HepG2 (cell line): ENCODE data around the gene COL26A1. TPM values are rescaled to one million over a fixed set of nuclear protein-coding genes. Genes with fewer than 3 reads are reported as not detected.
"Not testable (repeated sequence)": the region's sequence is repeated elsewhere in the genome, so short reads cannot be mapped to it uniquely, and the experiment has no call there.

Experiments used
- ATAC-seq: fragments of 200-7000 bp; cut with Tn5 transposase; 3 replicates; pipeline ENCODE4 v1.9.1; 2020; ENCODE audit warnings: mild to moderate bottlenecking, moderate library complexity
- BruUV-seq: library from RNA; stranded (reverse); fragments of 400-500 nt; replicated peaks from 2 replicates; lab custom pipeline; 2021; lab: Mats Ljungman, UMichigan
- CTCF ChIA-PET: fragments of 300-600 bp; formaldehyde crosslinking; extraction: SDS; loops from one replicate; lab custom pipeline; 2021; ENCODE audit warnings: low total read pairs, inconsistent platforms, low intra/inter-chr PET ratio; lab: Yijun Ruan, JAX
- POLR2A ChIA-PET: fragments of 350-600 bp; sonication (Branson Sonifier 250); formaldehyde crosslinking; loops from one replicate; lab custom pipeline; 2020; ENCODE audit warnings: antibody characterized with exemption, inconsistent platforms; lab: Yijun Ruan, JAX
- DNase-seq: peaks from one replicate; pipeline ENCODE4 v3.0.0-alpha.2; 2015; ENCODE audit warnings: low spot score
- FAIRE-seq: peaks from 3 replicates; lab custom pipeline; 2011; peaks lifted over from hg19 to GRCh38; lab: Jason Lieb, UNC
- H2AFZ ChIP-seq: one replicate; pipeline ENCODE4 v1.6.1; 2011; ENCODE audit warnings: low read length, inconsistent platforms
- H3K27ac ChIP-seq: fragments of 300-600 bp; 3 replicates; pipeline ENCODE4 v1.8.0; 2011; ENCODE audit warnings: mixed run types, mild to moderate bottlenecking, mixed read lengths, low read length, inconsistent platforms; ENCODE audit not compliant: insufficient read depth; ENCODE audit errors: extremely low read length
- H3K27me3 ChIP-seq, 2 experiments: fragments of 200-600 bp in 1 of 2; 2 replicates in 1 of 2; 3 replicates in 1 of 2; pipeline versions ENCODE4 v1.6.0 to v1.8.0; 2011; ENCODE audit warnings: low read length in 2 of 2, mild to moderate bottlenecking in 2 of 2, moderate library complexity in 2 of 2, inconsistent platforms in 1 of 2; ENCODE audit not compliant: insufficient read depth in 2 of 2, control insufficient read depth in 1 of 2
- H3K36me3 ChIP-seq, 2 experiments: fragments of 200-600 bp in 1 of 2; replicated peaks in 1 of 2; 2 replicates in 1 of 2; 3 replicates in 1 of 2; pipeline versions ENCODE4 v1.5.1 to v1.8.0; 2011; ENCODE audit warnings: low read length in 2 of 2, inconsistent platforms in 1 of 2; ENCODE audit not compliant: insufficient read depth in 2 of 2, control insufficient read depth in 1 of 2
- H3K4me1 ChIP-seq: 2 replicates; pipeline ENCODE4 v1.5.1; 2012; ENCODE audit warnings: low read length, inconsistent platforms; ENCODE audit not compliant: insufficient read depth
- H3K4me2 ChIP-seq: 2 replicates; pipeline ENCODE4 v1.6.0; 2011; ENCODE audit warnings: low read depth, low read length, inconsistent platforms
- H3K4me3 ChIP-seq, 3 experiments: fragments of 200-600 bp in 1 of 3; sonication (generic), shearing (Covaris generic) in 1 of 3; replicated peaks in 1 of 3; 2 replicates each; pipeline ENCODE4 v1.5.1; 2011 to 2016; ENCODE audit warnings: low read length in 3 of 3, inconsistent platforms in 2 of 3, low read depth in 2 of 3, mild to moderate bottlenecking in 2 of 3, control low read depth in 1 of 3, mixed read lengths in 1 of 3; ENCODE audit not compliant: insufficient read depth in 1 of 3
- H3K79me2 ChIP-seq: one replicate; pipeline ENCODE4 v1.6.1; 2011; ENCODE audit warnings: low read length, inconsistent platforms; ENCODE audit not compliant: insufficient read depth
- H3K9ac ChIP-seq: 2 replicates; pipeline ENCODE4 v1.6.0; 2011; ENCODE audit warnings: mild to moderate bottlenecking, low read depth, low read length, inconsistent platforms; ENCODE audit not compliant: insufficient read depth
- H3K9me3 ChIP-seq: 2 replicates; pipeline ENCODE4 v1.5.1; 2012; ENCODE audit warnings: mild to moderate bottlenecking, low read length
- H4K20me1 ChIP-seq: 2 replicates; pipeline ENCODE4 v1.6.0; 2011; ENCODE audit warnings: inconsistent platforms, mild to moderate bottlenecking, low read length, moderate library complexity; ENCODE audit not compliant: insufficient read depth
- ZFP1 ChIP-seq: IDR thresholded peaks from 2 replicates; pipeline ENCODE4 v1.6.1; 2016
- ZKSCAN8 ChIP-seq: IDR thresholded peaks from 2 replicates; pipeline ENCODE4 v1.6.1; 2016; ENCODE audit warnings: borderline replicate concordance, missing genetic modification reagents, missing compliant biosample characterization
- WGBS: methylation state at CpG from one replicate; pipeline ENCODE4 v1.1.6; 2017; ENCODE audit warnings: low lambda C conversion rate; 5-methylcytosine and 5-hydroxymethylcytosine counted together
- in situ Hi-C: cut with HindIII; loops from 2 replicates; pipeline ENCODE4 v1.10.0; 2017; ENCODE audit warnings: low pct_unique_long_range_greater_than_20kb; ENCODE audit not compliant: extremely low pct_ligation_motif_present
- intact Hi-C: fragments of 100-400 bp; cut with micrococcal nuclease; formaldehyde crosslinking; loops from one replicate; pipeline ENCODE4 v1.10.0; 2022; ENCODE audit not compliant: unreplicated experiment
- polyA plus RNA-seq, 8 experiments: library from polyadenylated mRNA; depleted of rRNA in 3 of 8; stranded (reverse) in 7 of 8; unstranded in 1 of 8; fragments of >200 nt; fragmentation: Illumina TruSeq in 4 of 8; extraction: Trizol in 4 of 8; gene quantifications; 2 replicates each; pipeline versions ENCODE4 v1.2.1 to v1.2.3, GENCODE V29; 2011 to 2016; ENCODE audit warnings: low read depth in 4 of 8, missing spikeins in 1 of 8, mixed read lengths in 1 of 8; ENCODE audit not compliant: insufficient read depth in 1 of 8
- total RNA-seq, 5 experiments: library from RNA; depleted of rRNA; stranded (reverse); fragments of >200 nt; fragmentation: Illumina TruSeq; extraction: Trizol; gene quantifications; 2 replicates each; pipeline ENCODE4 v1.2.3, GENCODE V29; 2016; ENCODE audit warnings: low read depth in 1 of 5

COL26A1 gene
- total and polyA plus RNA-seq, 2 of the 13 experiments (the other 11 are each of a cell fraction or from before 2014, with no cell fraction given) = 7.8 to 9.2 TPM

DNA sequence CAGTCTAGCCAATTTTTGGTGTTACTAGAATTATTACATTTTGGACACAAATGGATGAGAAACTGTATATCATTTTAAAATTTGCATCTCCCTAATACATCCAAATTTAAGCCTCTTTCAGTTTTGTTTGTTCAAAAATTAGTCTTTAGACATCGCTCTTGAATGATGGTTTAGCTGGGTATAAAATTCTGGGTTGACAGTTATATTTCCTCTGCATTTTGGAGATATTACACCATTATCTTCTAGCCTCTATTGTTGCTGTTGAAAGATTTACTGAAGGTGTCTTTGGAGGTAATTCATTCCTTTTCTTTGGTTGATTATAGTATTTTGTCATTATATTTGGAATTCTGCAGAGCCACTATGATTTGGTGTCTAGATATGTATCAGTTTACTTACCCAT is 116.5 kb downstream of the COL26A1 start:
- H3K79me2 ChIP-seq = no peaks in the 10 kb centered on the region
- TF ChIP-seq ZKSCAN8 (CRISPR knock-in tag) (no peak), ZFP1 (peak; percentile 99)
- peaks cover 16% of the 10 kb centered on the region for H3K9me3 ChIP-seq
- no peaks in the 10 kb centered on the region for H3K4me1 ChIP-seq
- intact Hi-C loops = no loop called here
- no TSS peak for BruUV-seq
- H3K4me3 ChIP-seq = no peak overlapping the region
- H3K4me2 ChIP-seq = no peak overlapping the region
- H4K20me1 ChIP-seq = no peaks in the 10 kb centered on the region
- H3K27ac ChIP-seq = no peak overlapping the region
- no peaks in the 10 kb centered on the region for H3K36me3 ChIP-seq
- H3K9ac ChIP-seq = no peak overlapping the region
- in situ Hi-C loops = no loop called here
- no peak overlapping the region for H2AFZ ChIP-seq
- ATAC-seq = no peak
- ChIA-PET CTCF (no interaction called here), POLR2A (no interaction called here)
- DNase-seq = no peak
- no peak for FAIRE-seq
- 91% methylated on average over 1 of the region's 1 CpG for WGBS
- H3K27me3 ChIP-seq = no peaks in the 10 kb centered on the region

DNA sequence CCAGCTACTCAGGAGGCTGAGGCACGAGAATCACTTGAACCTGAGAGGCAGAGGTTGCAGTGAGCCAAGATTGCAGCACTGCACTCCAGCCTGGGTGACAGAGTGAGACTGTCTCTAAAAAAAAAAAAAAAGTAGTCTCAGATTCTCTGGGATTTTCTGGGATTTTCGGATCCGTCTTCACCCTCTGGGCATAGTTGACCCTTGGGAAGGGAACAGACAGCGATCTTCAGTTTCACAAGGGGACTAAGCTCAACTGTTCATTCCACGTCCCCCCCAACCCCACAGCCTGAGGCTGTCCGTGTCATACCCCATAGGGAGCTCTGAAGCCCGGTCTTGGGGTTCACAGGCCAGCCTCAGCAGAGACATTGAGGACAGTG is 123.4 kb downstream of the COL26A1 start:
- H2AFZ ChIP-seq, BruUV-seq, in situ Hi-C loops, H3K4me3 ChIP-seq, H4K20me1 ChIP-seq, CTCF ChIA-PET, POLR2A ChIA-PET, H3K27ac ChIP-seq, H3K27me3 ChIP-seq, H3K9ac ChIP-seq, ATAC-seq, FAIRE-seq, H3K4me2 ChIP-seq, H3K79me2 ChIP-seq, H3K36me3 ChIP-seq, H3K9me3 ChIP-seq, intact Hi-C loops, H3K4me1 ChIP-seq, DNase-seq: not testable (repeated sequence)
- WGBS = 79% methylated on average over 6 of the region's 7 CpGs
